B cell (primary cell): Measurements from ENCODE around the gene ADPRH. TPM values are rescaled to one million over a fixed set of nuclear protein-coding genes. Genes with fewer than 3 reads are reported as not detected.
A peak's percentile ranks its signal among the peaks of the same experiment; 100 is the strongest.

ENCODE experiments used
- ATAC-seq: fragments of 200-7000 bp; cut with Tn5 transposase; one replicate; pipeline ENCODE4 v1.10.0; 2021; ENCODE audit warnings: low read depth, mild to moderate bottlenecking, moderate number of reproducible peaks, moderate library complexity
- CTCF ChIA-PET: fragments of 350-600 bp; sonication (Branson Sonifier 250); formaldehyde crosslinking; loops from one replicate; lab custom pipeline; 2021; ENCODE audit warnings: antibody characterized with exemption, inconsistent platforms; lab: Charles Lee
- POLR2A ChIA-PET: fragments of 350-600 bp; sonication (Branson Sonifier 250); formaldehyde crosslinking; loops from one replicate; lab custom pipeline; 2021; ENCODE audit warnings: antibody characterized with exemption; lab: Charles Lee
- DNase-seq: peaks from one replicate; pipeline ENCODE4 v3.0.0; 2013
- H2AFZ ChIP-seq: 2 replicates; pipeline ENCODE4 v1.6.1; 2012; ENCODE audit warnings: mild to moderate bottlenecking, low read depth, low read length; ENCODE audit not compliant: insufficient read depth, poor library complexity, severe bottlenecking
- H3K27ac ChIP-seq, 2 donors: 1 replicate in 1 of 2; 2 replicates in 1 of 2; pipeline ENCODE4 v1.5.1; 2012 to 2013; ENCODE audit warnings: low read length in 2 of 2, mild to moderate bottlenecking in 2 of 2, moderate library complexity in 1 of 2
- H3K27me3 ChIP-seq, 4 experiments: fragments of 200-600 bp in 1 of 4; sonication (generic) in 1 of 4; replicated peaks in 1 of 4; 1 replicate in 2 of 4; 2 replicates in 2 of 4; pipeline versions ENCODE4 v1.6.1 to v1.7.0; 2013 to 2016; ENCODE audit warnings: low read length in 3 of 4, mild to moderate bottlenecking in 2 of 4, mixed read lengths in 1 of 4, moderate library complexity in 1 of 4; ENCODE audit not compliant: insufficient read depth in 4 of 4, control insufficient read depth in 3 of 4; ENCODE audit errors: control extremely low read depth in 1 of 4
- H3K36me3 ChIP-seq, 2 experiments: replicated peaks in 1 of 2; 1 replicate in 1 of 2; 2 replicates in 1 of 2; pipeline versions ENCODE4 v1.6.1 to v1.7.1; 2013; ENCODE audit warnings: low read length in 1 of 2; ENCODE audit not compliant: insufficient read depth in 2 of 2, control insufficient read depth in 1 of 2; ENCODE audit errors: control extremely low read depth in 1 of 2, extremely low read depth in 1 of 2
- H3K4me1 ChIP-seq, 2 donors: fragments of 200-600 bp in 1 of 2; sonication (generic) in 1 of 2; 1 replicate in 1 of 2; 2 replicates in 1 of 2; pipeline versions ENCODE4 v1.5.1 to v1.6.1; 2013 to 2017; ENCODE audit warnings: low read length in 2 of 2; ENCODE audit not compliant: control insufficient read depth in 2 of 2, insufficient read depth in 2 of 2
- H3K4me2 ChIP-seq: replicated peaks from 2 replicates; pipeline ENCODE3; 2012; ENCODE audit warnings: mild to moderate bottlenecking, low read depth, low read length; ENCODE audit not compliant: poor library complexity, severe bottlenecking
- H3K4me3 ChIP-seq, 5 experiments: fragments of 200-600 bp in 1 of 5; sonication (generic) in 1 of 5; 1 replicate in 3 of 5; 2 replicates in 2 of 5; pipeline versions ENCODE4 v1.5.1 to v1.7.0; 2011 to 2016; ENCODE audit warnings: low read length in 4 of 5, mild to moderate bottlenecking in 4 of 5, low read depth in 2 of 5, control low read depth in 1 of 5, moderate library complexity in 1 of 5; ENCODE audit not compliant: insufficient read depth in 1 of 5; ENCODE audit errors: control extremely low read depth in 1 of 5, extremely low read depth in 1 of 5
- H3K79me2 ChIP-seq: fragments of 200-600 bp; sonication (generic); one replicate; pipeline ENCODE4 v1.6.0; 2016; ENCODE audit warnings: low read length; ENCODE audit not compliant: control insufficient read depth, insufficient read depth
- H3K9ac ChIP-seq: fragments of 200-600 bp; sonication (generic); 2 replicates; pipeline ENCODE4 v1.6.1; 2017; ENCODE audit warnings: mild to moderate bottlenecking, low read length, moderate library complexity
- H3K9me3 ChIP-seq, 3 donors: one replicate each; pipeline versions ENCODE4 v1.6.1 to v1.7.1; 2013; ENCODE audit warnings: low read length in 2 of 3; ENCODE audit not compliant: control insufficient read depth in 2 of 3, insufficient read depth in 1 of 3; ENCODE audit errors: control extremely low read depth in 1 of 3
- H4K20me1 ChIP-seq: 2 replicates; pipeline ENCODE4 v1.6.0; 2012; ENCODE audit warnings: mild to moderate bottlenecking, low read length; ENCODE audit not compliant: insufficient read depth, control insufficient read depth, poor library complexity, severe bottlenecking
- H3K27ac Mint-ChIP-seq: one replicate; pipeline ENCODE4 v1.8.0; 2021; ENCODE audit warnings: mixed read lengths
- H3K27me3 Mint-ChIP-seq: one replicate; pipeline ENCODE4 v1.8.0; 2021; ENCODE audit warnings: mixed read lengths
- H3K4me1 Mint-ChIP-seq: one replicate; pipeline ENCODE4 v1.8.0; 2021; ENCODE audit warnings: mixed read lengths
- H3K4me3 Mint-ChIP-seq: one replicate; pipeline ENCODE4 v1.8.0; 2021; ENCODE audit warnings: mixed read lengths
- H3K9me3 Mint-ChIP-seq: one replicate; pipeline ENCODE4 v1.8.0; 2022; ENCODE audit warnings: mixed read lengths; ENCODE audit not compliant: insufficient read depth
- EZH2 ChIP-seq: IDR thresholded peaks from 2 replicates; pipeline ENCODE4 v1.6.1; 2012; ENCODE audit warnings: borderline replicate concordance, low read depth, mild to moderate bottlenecking, moderate library complexity, low read length; ENCODE audit not compliant: insufficient read depth, poor library complexity, severe bottlenecking
- WGBS: methylation state at CpG from one replicate; pipeline ENCODE4 v1.1.5; 2013; ENCODE audit warnings: missing lambda C conversion rate; ENCODE audit not compliant: insufficient coverage; 5-methylcytosine and 5-hydroxymethylcytosine counted together
- intact Hi-C: fragments of 100-400 bp; cut with micrococcal nuclease; formaldehyde crosslinking; loops from one replicate; pipeline ENCODE4 v1.10.0; 2022
- polyA plus RNA-seq: library from polyadenylated mRNA; depleted of rRNA; stranded (reverse); fragments of >200 nt; gene quantifications from 2 replicates; pipeline ENCODE4 v1.2.3, GENCODE V29; 2012
- total RNA-seq, 2 donors: library from RNA; stranded (reverse); fragments of 120-200 nt in 1 of 2; gene quantifications; 1 replicate in 1 of 2; 2 replicates in 1 of 2; pipeline versions ENCODE4 v1.2.3 to v1.2.4, GENCODE V29; 2013 to 2022
- TF ChIP-seq, protein P1 (sequence below): fragments of 200-600 bp; IDR thresholded peaks from one replicate; pipeline ENCODE4 v1.8.0; 2022; ENCODE audit warnings: antibody characterized with exemption, mild to moderate bottlenecking

The ADPRH gene
- total and polyA plus RNA-seq, 2 donors (not counting 1 experiment from before 2014, with no cell fraction given), result 10.0 to 24.5 TPM

DNA sequence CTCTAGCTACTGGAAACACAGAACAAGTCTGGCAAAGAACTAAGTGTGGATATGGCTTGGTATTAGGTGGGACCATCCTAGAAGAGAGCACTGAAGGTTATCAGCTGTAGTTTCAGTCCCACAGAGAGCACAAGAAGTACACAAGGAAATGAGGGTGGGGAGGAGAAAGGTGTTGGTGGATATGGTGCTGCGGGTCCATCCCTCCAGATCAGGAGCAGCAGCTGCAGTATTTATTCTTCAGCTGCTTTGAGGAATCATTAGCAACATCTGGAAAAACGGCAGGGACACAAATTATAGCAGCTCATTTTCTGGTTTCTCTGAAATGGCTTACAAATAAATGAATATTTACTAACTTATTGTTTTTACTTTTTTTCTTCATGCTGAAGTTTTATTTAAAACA is 48.8 kb upstream of the ADPRH start:
- no peak overlapping the region for H3K9ac ChIP-seq
- intact Hi-C loops, result no loop called here
- no peaks in the 10 kb centered on the region for H3K4me1 ChIP-seq
- no peak overlapping the region for H3K27ac ChIP-seq
- H3K4me1 Mint-ChIP-seq, result peaks cover 9% of the 10 kb centered on the region
- CTCF ChIA-PET, result interaction anchor here (1.0 kb wide), 1 partner anchor 22 kb away, joined by 3 read pairs; no protein-coding TSS in a partner anchor
- no peak overlapping the region for H2AFZ ChIP-seq
- no peak for ATAC-seq
- no peak for DNase-seq
- no peak overlapping the region for H3K4me2 ChIP-seq
- no peak overlapping the region for H3K27ac Mint-ChIP-seq
- no peaks in the 10 kb centered on the region for H4K20me1 ChIP-seq
- no peak overlapping the region for H3K4me3 ChIP-seq
- H3K4me3 Mint-ChIP-seq, result no peak overlapping the region
- H3K9me3 Mint-ChIP-seq, result no peaks in the 10 kb centered on the region
- no peaks in the 10 kb centered on the region for H3K79me2 ChIP-seq
- no peaks in the 10 kb centered on the region for H3K27me3 Mint-ChIP-seq
- TF ChIP-seq EZH2, result no peak
- TF ChIP-seq, protein P1, sequence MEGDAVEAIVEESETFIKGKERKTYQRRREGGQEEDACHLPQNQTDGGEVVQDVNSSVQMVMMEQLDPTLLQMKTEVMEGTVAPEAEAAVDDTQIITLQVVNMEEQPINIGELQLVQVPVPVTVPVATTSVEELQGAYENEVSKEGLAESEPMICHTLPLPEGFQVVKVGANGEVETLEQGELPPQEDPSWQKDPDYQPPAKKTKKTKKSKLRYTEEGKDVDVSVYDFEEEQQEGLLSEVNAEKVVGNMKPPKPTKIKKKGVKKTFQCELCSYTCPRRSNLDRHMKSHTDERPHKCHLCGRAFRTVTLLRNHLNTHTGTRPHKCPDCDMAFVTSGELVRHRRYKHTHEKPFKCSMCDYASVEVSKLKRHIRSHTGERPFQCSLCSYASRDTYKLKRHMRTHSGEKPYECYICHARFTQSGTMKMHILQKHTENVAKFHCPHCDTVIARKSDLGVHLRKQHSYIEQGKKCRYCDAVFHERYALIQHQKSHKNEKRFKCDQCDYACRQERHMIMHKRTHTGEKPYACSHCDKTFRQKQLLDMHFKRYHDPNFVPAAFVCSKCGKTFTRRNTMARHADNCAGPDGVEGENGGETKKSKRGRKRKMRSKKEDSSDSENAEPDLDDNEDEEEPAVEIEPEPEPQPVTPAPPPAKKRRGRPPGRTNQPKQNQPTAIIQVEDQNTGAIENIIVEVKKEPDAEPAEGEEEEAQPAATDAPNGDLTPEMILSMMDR, result no peak
- POLR2A ChIA-PET, result no interaction called here
- H3K27me3 ChIP-seq, result no peaks in the 10 kb centered on the region
- H3K9me3 ChIP-seq, result no peaks in the 10 kb centered on the region
- peaks cover under 1 to 26% of the 10 kb centered on the region in 2 experiments for H3K36me3 ChIP-seq
- WGBS, result 100% methylated on average over 1 of the region's 2 CpGs

DNA sequence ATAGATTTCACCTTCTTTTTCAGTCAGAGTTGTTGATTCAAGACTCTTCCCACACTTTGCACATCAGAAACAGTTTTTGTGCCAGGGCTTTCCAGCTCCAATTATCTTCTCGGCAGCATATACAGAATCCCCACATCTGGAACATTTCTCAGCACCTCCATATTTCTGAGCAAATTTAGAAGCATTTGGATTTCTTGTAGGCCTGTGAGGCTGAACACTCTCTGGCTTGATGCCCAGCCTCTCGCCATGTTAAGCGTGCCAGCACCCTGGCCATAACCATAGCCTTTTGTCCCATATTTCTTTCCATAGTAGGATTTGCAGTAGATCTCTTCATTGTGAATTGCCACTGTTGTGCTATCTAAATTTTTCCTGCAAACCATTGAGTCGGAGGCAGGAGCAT is 48.1 kb upstream of the ADPRH start:
- no CpG with 5 or more reads among the region's 4 CpGs for WGBS
- no peaks in the 10 kb centered on the region for H3K79me2 ChIP-seq
- no peaks in the 10 kb centered on the region for H4K20me1 ChIP-seq
- Mint-ChIP-seq H3K27me3 (no peaks in the 10 kb centered on the region), H3K27ac (peak overlapping the region; percentile 3), H3K4me1 (peaks cover 9% of the 10 kb centered on the region), H3K9me3 (no peaks in the 10 kb centered on the region), H3K4me3 (no peak overlapping the region)
- no peak overlapping the region for H3K4me3 ChIP-seq
- TF ChIP-seq, protein P1, result no peak
- TF ChIP-seq EZH2, result no peak
- intact Hi-C loops, result no loop called here
- DNase-seq (no peak), ATAC-seq (no peak)
- no peak overlapping the region for H3K9ac ChIP-seq
- no peaks in the 10 kb centered on the region for H3K27me3 ChIP-seq
- H3K36me3 ChIP-seq, result peaks cover 0 to 24% of the 10 kb centered on the region in 2 experiments
- H3K9me3 ChIP-seq, result no peaks in the 10 kb centered on the region
- no peak overlapping the region for H3K4me2 ChIP-seq
- no peaks in the 10 kb centered on the region for H3K4me1 ChIP-seq
- H3K27ac ChIP-seq, result no peak overlapping the region
- ChIA-PET POLR2A (no interaction called here), CTCF (interaction anchor here (1.0 kb wide), 1 partner anchor 21 kb away, joined by 3 read pairs; no protein-coding TSS in a partner anchor)
- H2AFZ ChIP-seq, result no peak overlapping the region
